Stomach (tissue), 9 donors: ENCODE data around the gene FTSJ3. TPM values are rescaled to one million over a fixed set of nuclear protein-coding genes. Genes with fewer than 3 reads are reported as not detected.

Experiments used
- DNase-seq, 2 donors: peaks; one replicate each; pipeline versions ENCODE4 v3.0.0 to v3.0.0-alpha.2; 2013 to 2019
- H3K27ac ChIP-seq, 5 donors: fragments of 200-600 bp in 4 of 5; sonication (generic) in 4 of 5; one replicate each; pipeline ENCODE4 v1.5.1; 2013 to 2019; ENCODE audit warnings: mild to moderate bottlenecking in 1 of 5, moderate library complexity in 1 of 5
- H3K27me3 ChIP-seq, 3 donors: fragments of 200-600 bp; sonication (generic); one replicate each; pipeline ENCODE4 v1.5.1; 2017 to 2019; ENCODE audit warnings: mixed run types in 1 of 3
- H3K36me3 ChIP-seq, 4 donors: fragments of 200-600 bp; sonication (generic); 1 replicate in 3 of 4; 2 replicates in 1 of 4; pipeline ENCODE4 v1.5.1; 2016 to 2019
- H3K4me1 ChIP-seq, 4 donors: fragments of 200-600 bp; sonication (generic); one replicate each; pipeline ENCODE4 v1.5.1; 2016 to 2019
- H3K4me3 ChIP-seq, 4 donors: fragments of 200-600 bp; sonication (generic) in 3 of 4; one replicate each; pipeline ENCODE4 v1.5.1; 2016 to 2019; ENCODE audit warnings: mild to moderate bottlenecking in 1 of 4
- H3K9me3 ChIP-seq, 4 donors: fragments of 200-600 bp; sonication (generic); one replicate each; pipeline ENCODE4 v1.5.1; 2016 to 2019
- CTCF ChIP-seq, 7 experiments: fragments of 450-650 bp in 4 of 7; fragments of 200-600 bp in 3 of 7; sonication (generic) in 3 of 7; IDR thresholded peaks; one replicate each; pipeline ENCODE4 v1.5.1; 2016 to 2019; ENCODE audit warnings: antibody characterized with exemption in 7 of 7, control low read depth in 2 of 7, mild to moderate bottlenecking in 1 of 7
- EP300 ChIP-seq: sonication (generic); formaldehyde crosslinking; IDR thresholded peaks from one replicate; pipeline ENCODE4 v1.6.1; 2017; ENCODE audit warnings: antibody characterized with exemption
- POLR2A ChIP-seq, 4 donors: fragments of 450-650 bp; IDR thresholded peaks; one replicate each; pipeline ENCODE4 v1.6.1; 2016; ENCODE audit warnings: antibody characterized with exemption in 4 of 4, control low read depth in 2 of 4, mild to moderate bottlenecking in 1 of 4, moderate library complexity in 1 of 4
- POLR2AphosphoS5 ChIP-seq, 3 donors: sonication (generic); formaldehyde crosslinking; IDR thresholded peaks; one replicate each; pipeline ENCODE4 v1.6.1; 2016; ENCODE audit warnings: antibody characterized with exemption in 3 of 3
- WGBS, 5 donors: extraction: QIAGEN DNeasy Blood & Tissue Kit in 3 of 5; methylation state at CpG; one replicate each; pipeline versions ENCODE4 v1.1.5 to v1.1.7; 2013 to 2018; 5-methylcytosine and 5-hydroxymethylcytosine counted together
- intact Hi-C: fragments of 100-400 bp; cut with DNase I; formaldehyde crosslinking; loops from one replicate; pipeline ENCODE4 v1.15.1; 2023; ENCODE audit warnings: low total_unique reads
- polyA plus RNA-seq, 3 donors: library from polyadenylated mRNA; stranded (reverse); fragments of 200-250 nt; gene quantifications; one replicate each; pipeline ENCODE4 v1.2.3, GENCODE V29; 2013
- total RNA-seq, 5 donors: library from RNA; depleted of rRNA; stranded (reverse); fragments of >200 nt; gene quantifications; one replicate each; pipeline versions ENCODE4 v1.1.0 to v1.2.3, GENCODE V29; 2014 to 2016
- donor health status: healthy with polysubstance abuse.
- donor health status: Bipolar disorder and iron deficiency.
- donor health status: healthy.

Gene FTSJ3
- total and polyA plus RNA-seq, 8 donors: 3.5 to 54.0 (median 16.6) TPM

- H3K27me3 ChIP-seq: no peaks in the 10 kb centered on the region
- peaks cover 80 to 90% (median 88%) of the 10 kb centered on the region in 4 donors for H3K36me3 ChIP-seq
- DNase-seq: no peak
- TF ChIP-seq POLR2A (IDR thresholded peaks at IDR 0.05) (no peak), POLR2AphosphoS5 (IDR thresholded peaks at IDR 0.05) (no peak)
- no peak overlapping the region for H3K4me3 ChIP-seq
- peaks cover 32 to 57% (median 43%) of the 10 kb centered on the region in 4 donors for H3K4me1 ChIP-seq
- H3K9me3 ChIP-seq: no peaks in the 10 kb centered on the region
- intact Hi-C loops: no loop called here
- peak overlapping the region in 1 of 5 donors; percentile 37 for H3K27ac ChIP-seq
- 90 to 94% (median 92%) methylated on average over 11 to 15 of the region's 15 CpGs for WGBS, 5 donors
Measured at GRCh38 chr17:63833741-63834373, 6.4 kb upstream of the FTSJ3 start.

- Histone ChIP-seq H3K4me3 (no peak overlapping the region), H3K36me3 (peaks cover 81 to 90% (median 88%) of the 10 kb centered on the region in 4 donors), H3K27me3 (no peaks in the 10 kb centered on the region), H3K27ac (no peak overlapping the region), H3K9me3 (no peaks in the 10 kb centered on the region), H3K4me1 (peaks cover 32 to 57% (median 43%) of the 10 kb centered on the region in 4 donors)
- intact Hi-C loops: no loop called here
- TF ChIP-seq POLR2AphosphoS5 (IDR thresholded peaks at IDR 0.05) (no peak), POLR2A (IDR thresholded peaks at IDR 0.05) (no peak), CTCF (IDR thresholded peaks at IDR 0.05) (no peak), EP300 (no peak)
- DNase-seq: no peak
- 79 to 88% (median 85%) methylated on average over 11 to 14 of the region's 14 CpGs for WGBS, 5 donors
Measured at GRCh38 chr17:63833026-63833740, 5.7 kb upstream of the FTSJ3 start.

DNA sequence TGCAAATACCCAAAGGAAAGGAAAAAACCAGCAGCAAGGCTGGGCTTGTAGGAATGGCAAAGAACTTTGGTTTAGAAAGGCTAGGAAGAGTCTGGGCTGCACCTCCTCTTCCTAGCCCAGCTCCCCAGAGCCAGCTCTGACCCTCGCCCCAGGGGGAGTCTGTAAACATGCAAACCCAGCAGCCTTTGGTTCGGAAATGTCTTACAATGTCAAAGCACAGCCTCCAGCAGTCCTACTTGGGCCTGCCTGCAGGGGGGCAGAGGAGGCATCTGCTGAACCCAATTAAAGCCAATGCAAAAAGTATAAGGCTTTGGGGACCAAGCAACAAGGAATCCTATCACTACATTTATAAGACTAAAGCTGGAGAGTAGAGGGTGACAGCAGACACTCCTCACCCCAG, 5.0 kb upstream of the FTSJ3 start:
- WGBS, 5 donors: 63 to 92% (median 81%) methylated on average over 2 of the region's 2 CpGs

DNA sequence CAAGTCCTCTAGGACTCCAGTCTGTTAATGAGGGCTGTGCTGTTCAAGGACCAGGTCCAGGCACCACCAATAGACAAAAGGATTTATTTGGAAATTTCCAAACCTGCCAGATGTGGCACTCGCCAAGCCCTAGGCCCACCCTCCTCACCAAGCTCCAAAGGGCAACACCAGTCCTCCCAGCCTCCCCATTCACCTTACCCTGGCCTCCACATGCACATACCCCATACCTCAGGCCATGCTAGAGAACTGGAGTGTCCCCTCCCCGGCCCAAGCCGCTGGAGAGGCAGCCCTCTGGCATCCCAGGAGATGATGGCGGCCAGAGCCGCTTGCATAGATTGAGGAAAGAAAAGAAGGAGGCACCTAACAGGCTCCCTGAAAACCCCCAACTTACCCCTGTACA, 4.6 kb upstream of the FTSJ3 start:
- no peak overlapping the region for H3K27ac ChIP-seq
- H3K9me3 ChIP-seq: no peaks in the 10 kb centered on the region
- H3K27me3 ChIP-seq: no peaks in the 10 kb centered on the region
- no peak for DNase-seq
- H3K4me3 ChIP-seq: no peak overlapping the region
- WGBS, 5 donors: 82 to 95% (median 88%) methylated on average over 5 of the region's 5 CpGs
- peaks cover 76 to 82% (median 80%) of the 10 kb centered on the region in 4 donors for H3K36me3 ChIP-seq
- H3K4me1 ChIP-seq: peaks cover 23 to 49% (median 36%) of the 10 kb centered on the region in 4 donors
- no peak for TF ChIP-seq EP300
- no peak for TF ChIP-seq POLR2AphosphoS5 (IDR thresholded peaks at IDR 0.05)
- no peak for TF ChIP-seq CTCF (IDR thresholded peaks at IDR 0.05)
- TF ChIP-seq POLR2A (IDR thresholded peaks at IDR 0.05): no peak
- intact Hi-C loops: no loop called here

More for the DNA sequence above, 5.0 kb upstream of the FTSJ3 start:
- no peak overlapping the region for H3K27ac ChIP-seq
- no peaks in the 10 kb centered on the region for H3K27me3 ChIP-seq
- no peaks in the 10 kb centered on the region for H3K9me3 ChIP-seq
- peaks cover 81 to 86% (median 85%) of the 10 kb centered on the region in 4 donors for H3K36me3 ChIP-seq
- H3K4me3 ChIP-seq: no peak overlapping the region
- peaks cover 28 to 53% (median 40%) of the 10 kb centered on the region in 4 donors for H3K4me1 ChIP-seq
- DNase-seq: no peak
- intact Hi-C loops: no loop called here
- no peak for TF ChIP-seq CTCF (IDR thresholded peaks at IDR 0.05)
- TF ChIP-seq POLR2A (IDR thresholded peaks at IDR 0.05): no peak
- no peak for TF ChIP-seq EP300
- TF ChIP-seq POLR2AphosphoS5 (IDR thresholded peaks at IDR 0.05): no peak
